ENCODE measurements around the gene CFP.

DNA sequence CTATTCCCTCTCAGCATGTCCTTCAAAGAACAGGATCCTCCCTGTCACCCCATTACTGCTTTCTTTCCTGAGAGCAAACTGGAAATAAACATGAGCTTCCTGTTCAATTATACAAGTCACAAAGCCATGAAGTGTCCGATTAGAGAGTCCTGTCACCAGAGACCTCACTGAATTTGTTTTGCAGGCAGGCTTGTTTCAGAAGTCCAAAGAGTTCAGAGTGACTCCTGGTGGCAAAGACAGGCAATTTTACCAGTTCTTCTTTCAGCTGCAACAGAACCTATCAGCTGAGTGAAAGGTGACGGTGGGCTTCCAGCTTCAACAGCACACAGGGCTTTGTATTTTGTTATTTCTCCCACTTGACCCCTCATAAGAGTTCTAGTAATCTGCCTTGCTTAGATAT is 14.2 kb upstream of the CFP start:
- TF ChIP-seq, protein P1, sequence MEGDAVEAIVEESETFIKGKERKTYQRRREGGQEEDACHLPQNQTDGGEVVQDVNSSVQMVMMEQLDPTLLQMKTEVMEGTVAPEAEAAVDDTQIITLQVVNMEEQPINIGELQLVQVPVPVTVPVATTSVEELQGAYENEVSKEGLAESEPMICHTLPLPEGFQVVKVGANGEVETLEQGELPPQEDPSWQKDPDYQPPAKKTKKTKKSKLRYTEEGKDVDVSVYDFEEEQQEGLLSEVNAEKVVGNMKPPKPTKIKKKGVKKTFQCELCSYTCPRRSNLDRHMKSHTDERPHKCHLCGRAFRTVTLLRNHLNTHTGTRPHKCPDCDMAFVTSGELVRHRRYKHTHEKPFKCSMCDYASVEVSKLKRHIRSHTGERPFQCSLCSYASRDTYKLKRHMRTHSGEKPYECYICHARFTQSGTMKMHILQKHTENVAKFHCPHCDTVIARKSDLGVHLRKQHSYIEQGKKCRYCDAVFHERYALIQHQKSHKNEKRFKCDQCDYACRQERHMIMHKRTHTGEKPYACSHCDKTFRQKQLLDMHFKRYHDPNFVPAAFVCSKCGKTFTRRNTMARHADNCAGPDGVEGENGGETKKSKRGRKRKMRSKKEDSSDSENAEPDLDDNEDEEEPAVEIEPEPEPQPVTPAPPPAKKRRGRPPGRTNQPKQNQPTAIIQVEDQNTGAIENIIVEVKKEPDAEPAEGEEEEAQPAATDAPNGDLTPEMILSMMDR (conservative IDR thresholded peaks at IDR 0.05) = 0 out of 2 replicates have a peak, but pooled peaks have one; percentile 3
- no peak for TF ChIP-seq ZFX (IDR thresholded peaks at IDR 0.05)

Measured in C4-2B (cell line).